ENCODE measurements around the gene CSH2.
"Not testable (repeated sequence)": the region's sequence is repeated elsewhere in the genome, so short reads cannot be mapped to it uniquely, and the experiment has no call there.

Gene CSH2

DNA sequence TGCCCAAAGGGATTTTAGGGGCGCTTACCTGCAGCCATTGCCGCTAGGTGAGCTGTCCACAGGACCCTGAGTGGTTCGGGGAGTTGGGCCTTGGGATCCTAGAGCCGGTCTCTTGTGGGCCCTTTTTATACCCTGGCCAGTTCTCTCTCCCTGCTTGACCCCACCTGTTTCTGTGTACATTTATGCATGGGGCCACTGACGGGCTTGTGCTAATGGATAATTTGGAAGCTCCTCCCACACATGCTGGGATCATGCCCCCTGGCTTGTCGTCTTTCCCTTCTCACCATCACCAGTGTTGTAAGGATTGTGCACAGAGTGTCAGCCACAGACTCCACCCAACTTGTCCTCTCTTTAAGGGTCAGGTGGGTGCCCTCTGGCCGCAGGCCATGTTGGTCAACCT is at the start of gene CSH2:
Gene CSH2, minus strand, starts transcription at position 101 of the 400 bp plus-strand sequence. Its CDS starts 63 bp downstream, at position 38.
- DNase-seq (ENCODE audit: low spot score): not testable (repeated sequence)

DNA sequence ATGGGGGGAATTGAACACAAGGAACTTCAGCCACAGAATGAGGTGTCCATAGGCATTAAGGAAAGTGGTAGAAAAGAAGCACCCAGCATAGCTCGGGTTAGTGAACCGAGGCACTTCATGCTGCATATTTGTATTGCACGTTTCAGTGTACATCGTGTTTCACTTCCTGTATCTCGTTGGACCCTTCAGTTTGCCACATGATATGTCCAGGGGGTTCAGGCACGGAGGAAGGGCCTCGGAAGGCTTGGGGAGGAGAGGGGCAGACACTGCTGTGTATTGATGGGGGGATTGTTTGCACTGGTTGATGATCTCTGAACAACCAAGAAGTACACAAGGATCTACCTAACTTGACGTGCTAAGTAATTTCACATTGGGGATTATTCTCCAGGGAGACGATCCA is 48.9 kb upstream of the CSH2 start:
- not testable (repeated sequence) for DNase-seq (ENCODE audit: low spot score)

DNA sequence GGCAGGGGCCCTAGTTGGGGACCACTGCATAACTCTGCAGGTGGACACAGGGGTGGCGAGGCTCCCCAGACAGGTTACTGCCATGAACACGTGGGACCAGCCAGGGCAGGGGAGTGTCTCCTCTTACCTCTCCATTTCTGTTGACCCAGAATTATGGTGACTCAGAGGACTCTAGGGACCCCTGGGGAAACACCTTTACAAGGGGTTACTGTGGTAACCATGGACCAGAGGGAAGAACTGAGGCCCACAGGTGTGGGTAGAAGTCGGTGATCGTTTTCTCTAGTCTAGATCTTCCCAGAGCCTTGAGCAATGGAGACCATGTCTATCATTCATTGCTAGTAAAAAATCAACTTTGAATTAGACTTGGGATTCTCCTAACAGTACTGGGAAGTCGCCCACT is 47.3 kb upstream of the CSH2 start:
- not testable (repeated sequence) for DNase-seq (ENCODE audit: low spot score)

DNA sequence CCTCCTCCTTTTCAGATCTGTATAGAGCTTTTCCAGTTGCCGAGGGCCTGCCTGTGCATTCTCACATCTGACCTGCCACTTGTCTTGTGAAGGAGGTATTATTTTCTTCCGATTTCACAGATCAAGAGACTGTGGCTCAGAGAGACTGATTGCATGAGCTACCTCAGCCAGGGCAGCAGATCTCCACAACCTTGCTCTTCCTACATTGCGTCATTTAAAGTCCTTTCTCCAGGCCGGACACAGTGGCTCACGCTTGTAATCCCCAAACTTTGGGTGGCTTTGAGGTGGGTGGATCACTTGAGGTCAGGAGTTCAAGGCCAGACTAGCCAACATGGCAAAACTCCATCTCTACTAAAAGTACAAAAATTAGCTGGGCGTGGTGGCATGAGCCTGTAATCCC is 46.6 kb upstream of the CSH2 start:
- not testable (repeated sequence) for DNase-seq (ENCODE audit: low spot score)

- DNase-seq (ENCODE audit: low spot score): peak; percentile 87
Observed at GRCh38 chr17:63919311-63919723, 45.8 kb upstream of the CSH2 start.

GRCh38 chr17:63918789-63919305 is 45.4 kb upstream of the CSH2 start, which contains the start of gene GH1:
GH1 (minus strand) TSS chr17:63918839; CDS start chr17:63918776, 63 bp downstream.
- not testable (repeated sequence) for DNase-seq (ENCODE audit: low spot score)

DNA sequence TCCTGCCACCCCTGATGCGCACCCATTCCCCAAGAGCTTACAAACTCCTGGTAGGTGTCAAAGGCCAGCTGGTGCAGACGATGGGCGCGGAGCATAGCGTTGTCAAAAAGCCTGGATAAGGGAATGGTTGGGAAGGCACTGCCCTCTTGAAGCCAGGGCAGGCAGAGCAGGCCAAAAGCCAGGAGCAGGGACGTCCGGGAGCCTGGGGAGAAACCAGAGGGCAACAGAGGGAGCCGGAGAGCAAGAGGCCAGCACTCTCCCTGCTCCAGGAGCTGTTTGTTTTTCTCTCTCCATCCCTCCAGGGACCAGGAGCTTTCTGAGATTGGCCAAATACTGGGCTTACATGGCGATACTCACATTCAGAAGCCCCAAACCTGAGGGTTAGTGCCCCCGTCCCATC is 44.8 kb upstream of the CSH2 start:
- no peak for DNase-seq (ENCODE audit: low spot score)

- DNase-seq (ENCODE audit: low spot score): no peak
Observed at GRCh38 chr17:63917646-63918045, 44.2 kb upstream of the CSH2 start.

GRCh38 chr17:63917206-63917605 is 43.7 kb upstream of the CSH2 start:
- DNase-seq (ENCODE audit: low spot score): not testable (repeated sequence)

DNA sequence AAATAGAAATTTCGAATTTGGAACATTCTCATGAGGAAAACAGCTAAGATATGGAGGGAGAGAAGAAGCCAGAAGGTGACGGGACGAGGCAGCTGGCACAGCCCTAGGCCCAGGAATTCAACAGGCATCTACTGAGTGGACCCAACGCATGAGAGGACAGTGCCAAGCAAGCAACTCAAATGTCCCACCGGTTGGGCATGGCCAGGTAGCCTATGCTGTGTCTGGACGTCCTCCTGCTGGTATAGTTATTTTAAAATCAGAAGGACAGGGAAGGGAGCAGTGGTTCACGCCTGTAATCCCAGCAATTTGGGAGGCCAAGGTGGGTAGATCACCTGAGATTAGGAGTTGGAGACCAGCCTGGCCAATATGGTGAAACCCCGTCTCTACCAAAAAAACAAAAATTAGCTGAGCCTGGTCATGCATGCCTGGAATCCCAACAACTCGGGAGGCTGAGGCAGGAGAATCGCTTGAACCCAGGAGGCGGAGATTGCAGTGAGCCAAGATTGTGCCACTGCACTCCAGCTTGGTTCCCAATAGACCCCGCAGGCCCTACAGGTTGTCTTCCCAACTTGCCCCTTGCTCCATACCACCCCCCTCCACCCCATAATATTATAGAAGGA is 43.2 kb upstream of the CSH2 start:
- DNase-seq (ENCODE audit: low spot score): no peak

DNA sequence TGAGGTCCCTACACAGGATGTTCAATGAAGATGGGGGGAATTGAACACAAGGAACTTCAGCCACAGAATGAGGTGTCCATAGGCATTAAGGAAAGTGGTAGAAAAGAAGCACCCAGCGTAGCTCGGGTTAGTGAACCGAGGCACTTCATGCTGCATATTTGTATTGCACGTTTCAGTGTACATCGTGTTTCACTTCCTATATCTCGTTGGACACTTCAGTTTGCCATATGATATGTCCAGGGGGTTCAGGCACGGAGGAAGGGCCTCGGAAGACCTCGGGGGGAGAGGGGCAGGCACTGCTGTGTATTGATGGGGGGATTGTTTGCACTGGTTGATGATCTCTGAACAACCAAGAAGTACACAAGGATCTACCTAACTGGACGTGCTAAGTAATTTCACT is 42.3 kb upstream of the CSH2 start:
- not testable (repeated sequence) for DNase-seq (ENCODE audit: low spot score)

- DNase-seq (ENCODE audit: low spot score): no peak
Observed at GRCh38 chr17:63914471-63914870, 41.0 kb upstream of the CSH2 start.

- DNase-seq (ENCODE audit: low spot score): peak; percentile 57
Observed at GRCh38 chr17:63911657-63912100, 38.2 kb upstream of the CSH2 start.

- no peak for DNase-seq (ENCODE audit: low spot score)
Observed at GRCh38 chr17:63911041-63911635, 37.7 kb upstream of the CSH2 start, which contains the start of gene CSHL1. CSHL1 (minus strand) TSS chr17:63911258; CDS start chr17:63911196, 62 bp downstream.

DNA sequence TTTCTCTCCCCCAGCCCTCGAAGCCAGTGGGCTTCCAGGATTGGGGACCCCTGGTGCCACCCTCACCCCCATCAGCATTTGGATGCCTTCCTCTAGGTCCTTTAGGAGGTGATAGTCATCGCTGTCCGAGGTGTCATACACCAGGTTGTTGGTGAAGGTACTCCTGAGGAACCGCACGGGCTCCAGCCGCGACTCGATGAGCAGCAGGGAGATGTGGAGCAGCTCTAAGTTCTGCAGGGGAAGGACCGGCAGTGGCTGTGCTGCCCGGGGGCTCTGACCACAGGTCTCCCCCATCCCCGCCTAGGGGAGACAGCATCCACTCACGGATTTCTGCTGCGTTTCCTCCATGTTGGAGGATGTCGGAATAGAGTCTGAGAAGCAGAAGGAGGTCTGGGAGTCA is 36.6 kb upstream of the CSH2 start:
- DNase-seq (ENCODE audit: low spot score): no peak

GRCh38 chr17:63909586-63909985 is 36.1 kb upstream of the CSH2 start:
- DNase-seq (ENCODE audit: low spot score): not testable (repeated sequence)

GRCh38 chr17:63907161-63907778 is 33.8 kb upstream of the CSH2 start:
- not testable (repeated sequence) for DNase-seq (ENCODE audit: low spot score)

DNA sequence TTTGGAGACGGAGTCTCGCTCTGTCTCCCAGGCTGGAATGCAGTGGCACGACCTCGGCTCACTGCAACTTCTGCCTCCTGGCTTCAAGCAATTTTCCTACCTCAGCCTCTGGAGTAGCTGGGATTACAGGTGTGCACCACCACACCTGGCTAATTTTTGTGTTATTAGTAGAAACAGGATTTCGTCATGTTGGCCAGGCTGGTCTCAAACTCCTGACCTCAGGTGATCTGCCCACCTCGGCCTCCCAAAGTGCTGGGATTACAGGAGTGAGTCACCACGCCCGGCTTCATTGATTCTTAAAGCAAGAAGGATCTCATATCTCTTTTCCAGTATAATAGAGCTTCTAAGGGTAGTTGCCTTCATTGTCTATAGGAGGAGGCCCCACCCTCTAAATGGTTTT is 31.3 kb upstream of the CSH2 start:
- DNase-seq (ENCODE audit: low spot score): not testable (repeated sequence)

GRCh38 chr17:63903787-63904201 is 30.3 kb upstream of the CSH2 start:
- DNase-seq (ENCODE audit: low spot score): not testable (repeated sequence)

DNA sequence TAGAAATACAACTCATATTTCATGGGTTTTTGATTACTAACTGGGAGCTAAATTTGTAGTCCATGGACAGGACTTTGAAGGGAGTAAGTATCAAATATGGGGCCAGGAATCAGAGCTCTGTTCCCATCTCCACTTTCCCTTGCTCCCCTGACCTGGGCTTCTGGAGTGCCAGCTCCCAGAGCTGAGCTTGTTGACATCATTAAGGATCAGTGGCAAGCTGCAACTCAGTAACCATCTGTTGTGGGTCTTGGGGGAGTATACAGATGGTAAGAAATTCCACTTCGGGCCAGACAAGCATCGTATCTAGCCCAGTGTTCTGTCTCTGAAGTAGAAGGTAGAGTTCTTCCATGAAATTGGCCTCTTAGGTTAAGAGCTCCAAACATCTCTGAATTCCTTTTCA is 28.5 kb upstream of the CSH2 start:
- DNase-seq (ENCODE audit: low spot score): not testable (repeated sequence)

GRCh38 chr17:63898899-63899798 is 25.7 kb upstream of the CSH2 start:
- DNase-seq (ENCODE audit: low spot score): not testable (repeated sequence)
